ENCODE results near the gene WFIKKN2. TPM values are rescaled to one million over a fixed set of nuclear protein-coding genes. Genes with fewer than 3 reads are reported as not detected.
A peak's percentile ranks its signal among the peaks of the same experiment; 100 is the strongest.

WFIKKN2 gene
- total and polyA plus RNA-seq, 2 of the 13 experiments (the other 11 are each of a cell fraction or from before 2014, with no cell fraction given) = not detected

GRCh38 chr17:50890675-50891516 lies 55.5 kb downstream of the WFIKKN2 start (continued):
- TF ChIP-seq ARID4A (CRISPR knock-in tag; IDR thresholded peaks at IDR 0.05; ENCODE audit: borderline replicate concordance) (peak; percentile 26; the same call in 1 of the 2 replicates), HMG20A (CRISPR knock-in tag; IDR thresholded peaks at IDR 0.05; ENCODE audit: borderline replicate concordance) (peak; percentile 94), ZNF790 (CRISPR knock-in tag; IDR thresholded peaks at IDR 0.05; ENCODE audit: borderline replicate concordance) (no peak), ZSCAN21 (CRISPR knock-in tag; IDR thresholded peaks at IDR 0.05; ENCODE audit: borderline replicate concordance) (no peak), KLF6 (CRISPR knock-in tag; IDR thresholded peaks at IDR 0.05) (peak; percentile 76; the same call in 1 of the 2 replicates), SMC3 (IDR thresholded peaks at IDR 0.05; ENCODE audit: low read length) (0 out of 2 replicates have a peak, but pooled peaks have one; percentile 12), ZFP62 (CRISPR knock-in tag; IDR thresholded peaks at IDR 0.05) (no peak), U2AF2 (IDR thresholded peaks at IDR 0.05; ENCODE audit: low read depth, low read length) (no peak), SETDB1 (CRISPR knock-in tag; IDR thresholded peaks at IDR 0.05; ENCODE audit: borderline replicate concordance) (no peak), HDAC6 (IDR thresholded peaks at IDR 0.05; ENCODE audit: low read depth, low read length) (no peak), BHLHE40 (IDR thresholded peaks at IDR 0.05; ENCODE audit: low read length) (peak; percentile 18; the same call in 1 of the 2 replicates), ZNF18 (CRISPR knock-in tag; IDR thresholded peaks at IDR 0.05; ENCODE audit: insufficient replicate concordance) (peak; percentile 20), ZNF280D (CRISPR knock-in tag; IDR thresholded peaks at IDR 0.05) (no peak), ZBTB39 (CRISPR knock-in tag; IDR thresholded peaks at IDR 0.05) (no peak), THAP7 (CRISPR knock-in tag; IDR thresholded peaks at IDR 0.05) (0 out of 2 replicates have a peak, but pooled peaks have one; percentile 32)
